ENCODE results near the gene WDFY2. TPM values are rescaled to one million over a fixed set of nuclear protein-coding genes. Genes with fewer than 3 reads are reported as not detected.

Gene WDFY2
- total and polyA plus RNA-seq, 2 experiments from 2014 or later = 11.4 to 24.0 TPM

DNA sequence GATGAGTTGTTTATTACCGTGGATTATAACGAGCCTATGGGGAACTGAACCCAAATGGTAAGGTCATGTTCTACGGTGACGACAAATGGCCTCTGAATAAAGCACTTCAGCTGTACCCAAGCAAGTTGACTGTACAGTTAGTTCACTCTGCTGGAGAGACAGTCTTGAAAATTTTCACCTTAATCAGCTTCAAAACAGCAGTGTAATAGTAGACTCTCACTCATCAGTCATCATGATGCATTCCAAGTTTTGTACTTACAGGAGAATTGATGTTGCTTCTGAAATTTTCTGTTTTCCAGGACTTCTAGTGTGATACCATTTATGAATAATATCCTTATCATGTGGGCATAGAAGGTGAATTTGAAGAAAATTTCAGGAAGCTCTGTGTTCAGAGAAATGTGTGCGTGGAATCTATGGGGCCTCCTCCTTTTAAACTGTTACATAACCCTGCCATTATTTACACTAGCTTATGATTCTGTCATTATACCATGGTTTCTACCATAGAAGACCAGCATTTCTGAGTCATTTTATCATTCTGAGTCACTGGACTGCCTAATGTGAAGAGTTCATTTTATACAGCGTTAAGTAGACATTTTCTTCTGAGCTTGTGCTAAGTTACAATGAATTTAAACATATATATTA is 96.9 kb downstream of the WDFY2 start (continued):
- TF ChIP-seq, protein P1, sequence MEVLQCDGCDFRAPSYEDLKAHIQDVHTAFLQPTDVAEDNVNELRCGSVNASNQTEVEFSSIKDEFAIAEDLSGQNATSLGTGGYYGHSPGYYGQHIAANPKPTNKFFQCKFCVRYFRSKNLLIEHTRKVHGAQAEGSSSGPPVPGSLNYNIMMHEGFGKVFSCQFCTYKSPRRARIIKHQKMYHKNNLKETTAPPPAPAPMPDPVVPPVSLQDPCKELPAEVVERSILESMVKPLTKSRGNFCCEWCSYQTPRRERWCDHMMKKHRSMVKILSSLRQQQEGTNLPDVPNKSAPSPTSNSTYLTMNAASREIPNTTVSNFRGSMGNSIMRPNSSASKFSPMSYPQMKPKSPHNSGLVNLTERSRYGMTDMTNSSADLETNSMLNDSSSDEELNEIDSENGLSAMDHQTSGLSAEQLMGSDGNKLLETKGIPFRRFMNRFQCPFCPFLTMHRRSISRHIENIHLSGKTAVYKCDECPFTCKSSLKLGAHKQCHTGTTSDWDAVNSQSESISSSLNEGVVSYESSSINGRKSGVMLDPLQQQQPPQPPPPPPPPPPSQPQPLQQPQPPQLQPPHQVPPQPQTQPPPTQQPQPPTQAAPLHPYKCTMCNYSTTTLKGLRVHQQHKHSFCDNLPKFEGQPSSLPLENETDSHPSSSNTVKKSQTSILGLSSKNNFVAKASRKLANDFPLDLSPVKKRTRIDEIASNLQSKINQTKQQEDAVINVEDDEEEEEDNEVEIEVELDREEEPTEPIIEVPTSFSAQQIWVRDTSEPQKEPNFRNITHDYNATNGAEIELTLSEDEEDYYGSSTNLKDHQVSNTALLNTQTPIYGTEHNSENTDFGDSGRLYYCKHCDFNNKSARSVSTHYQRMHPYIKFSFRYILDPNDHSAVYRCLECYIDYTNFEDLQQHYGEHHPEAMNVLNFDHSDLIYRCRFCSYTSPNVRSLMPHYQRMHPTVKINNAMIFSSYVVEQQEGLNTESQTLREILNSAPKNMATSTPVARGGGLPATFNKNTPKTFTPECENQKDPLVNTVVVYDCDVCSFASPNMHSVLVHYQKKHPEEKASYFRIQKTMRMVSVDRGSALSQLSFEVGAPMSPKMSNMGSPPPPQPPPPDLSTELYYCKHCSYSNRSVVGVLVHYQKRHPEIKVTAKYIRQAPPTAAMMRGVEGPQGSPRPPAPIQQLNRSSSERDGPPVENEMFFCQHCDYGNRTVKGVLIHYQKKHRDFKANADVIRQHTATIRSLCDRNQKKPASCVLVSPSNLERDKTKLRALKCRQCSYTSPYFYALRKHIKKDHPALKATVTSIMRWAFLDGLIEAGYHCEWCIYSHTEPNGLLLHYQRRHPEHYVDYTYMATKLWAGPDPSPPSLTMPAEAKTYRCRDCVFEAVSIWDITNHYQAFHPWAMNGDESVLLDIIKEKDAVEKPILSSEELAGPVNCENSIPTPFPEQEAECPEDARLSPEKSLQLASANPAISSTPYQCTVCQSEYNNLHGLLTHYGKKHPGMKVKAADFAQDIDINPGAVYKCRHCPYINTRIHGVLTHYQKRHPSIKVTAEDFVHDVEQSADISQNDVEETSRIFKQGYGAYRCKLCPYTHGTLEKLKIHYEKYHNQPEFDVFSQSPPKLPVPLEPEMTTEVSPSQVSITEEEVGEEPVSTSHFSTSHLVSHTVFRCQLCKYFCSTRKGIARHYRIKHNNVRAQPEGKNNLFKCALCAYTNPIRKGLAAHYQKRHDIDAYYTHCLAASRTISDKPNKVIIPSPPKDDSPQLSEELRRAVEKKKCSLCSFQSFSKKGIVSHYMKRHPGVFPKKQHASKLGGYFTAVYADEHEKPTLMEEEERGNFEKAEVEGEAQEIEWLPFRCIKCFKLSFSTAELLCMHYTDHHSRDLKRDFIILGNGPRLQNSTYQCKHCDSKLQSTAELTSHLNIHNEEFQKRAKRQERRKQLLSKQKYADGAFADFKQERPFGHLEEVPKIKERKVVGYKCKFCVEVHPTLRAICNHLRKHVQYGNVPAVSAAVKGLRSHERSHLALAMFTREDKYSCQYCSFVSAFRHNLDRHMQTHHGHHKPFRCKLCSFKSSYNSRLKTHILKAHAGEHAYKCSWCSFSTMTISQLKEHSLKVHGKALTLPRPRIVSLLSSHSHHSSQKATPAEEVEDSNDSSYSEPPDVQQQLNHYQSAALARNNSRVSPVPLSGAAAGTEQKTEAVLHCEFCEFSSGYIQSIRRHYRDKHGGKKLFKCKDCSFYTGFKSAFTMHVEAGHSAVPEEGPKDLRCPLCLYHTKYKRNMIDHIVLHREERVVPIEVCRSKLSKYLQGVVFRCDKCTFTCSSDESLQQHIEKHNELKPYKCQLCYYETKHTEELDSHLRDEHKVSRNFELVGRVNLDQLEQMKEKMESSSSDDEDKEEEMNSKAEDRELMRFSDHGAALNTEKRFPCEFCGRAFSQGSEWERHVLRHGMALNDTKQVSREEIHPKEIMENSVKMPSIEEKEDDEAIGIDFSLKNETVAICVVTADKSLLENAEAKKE (CRISPR knock-in tag; IDR thresholded peaks at IDR 0.05) = no peak
- TF ChIP-seq JUNB (IDR thresholded peaks at IDR 0.05; ENCODE audit: unreplicated experiment) = no peak
- no peak for TF ChIP-seq ZNF331 (CRISPR knock-in tag; IDR thresholded peaks at IDR 0.05; ENCODE audit: low read depth)
- no peak for TF ChIP-seq NANOG (IDR thresholded peaks at IDR 0.05; ENCODE audit: borderline replicate concordance)
- no peak for TF ChIP-seq CREB1 (CRISPR knock-in tag; IDR thresholded peaks at IDR 0.05; ENCODE audit: low read depth)

DNA sequence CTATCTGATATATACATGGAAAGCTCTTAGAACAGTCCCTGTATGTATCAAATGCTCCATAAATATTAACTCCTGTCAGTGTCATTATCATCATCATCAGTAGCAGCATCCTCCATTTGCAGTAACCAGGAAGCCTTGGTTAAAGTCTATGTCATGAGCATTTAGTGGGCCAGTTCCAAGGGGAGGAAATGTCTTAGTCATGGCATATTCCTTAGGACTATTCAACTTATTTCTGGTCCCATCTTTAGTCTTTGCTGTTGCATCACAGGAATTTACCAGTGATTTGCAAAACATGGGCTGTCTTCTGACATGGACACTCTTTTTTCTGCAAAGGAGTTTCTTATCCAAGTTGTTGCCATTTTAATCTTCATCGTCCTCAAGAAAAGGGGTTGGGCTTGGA is 98.4 kb downstream of the WDFY2 start:
- Histone ChIP-seq H3K27ac (ENCODE audit: low read depth) (no peak overlapping the region), H3K4me1 (ENCODE audit: insufficient read depth) (peaks cover 13% of the 10 kb centered on the region), H3K27me3 (ENCODE audit: insufficient read depth) (no peaks in the 10 kb centered on the region), H3K4me3 (no peak overlapping the region), H3K4me2 (no peak overlapping the region), H3K36me3 (ENCODE audit: insufficient read depth) (no peaks in the 10 kb centered on the region), H4K20me1 (replicated peaks; ENCODE audit: insufficient read depth) (peaks cover 12% of the 10 kb centered on the region; the same call in 1 of the 2 replicates), H3K9me2 (ENCODE audit: insufficient read depth) (no peaks in the 10 kb centered on the region), H3F3A (replicated peaks; ENCODE audit: low read depth) (no peaks in the 10 kb centered on the region), H3K79me2 (replicated peaks; ENCODE audit: insufficient read depth) (peaks cover 61% of the 10 kb centered on the region), H2AFZ (no peak overlapping the region)
- Mint-ChIP-seq H3K27ac (no peak overlapping the region), H3K4me3 (no peak overlapping the region), H3K4me1 (peaks cover 24% of the 10 kb centered on the region), H3K27me3 (ENCODE audit: insufficient read depth, low read depth, poor library complexity) (no peaks in the 10 kb centered on the region), H3K36me3 (ENCODE audit: low read depth) (no peaks in the 10 kb centered on the region; the same call in 2 of the 3 replicates), H3K9me3 (no peaks in the 10 kb centered on the region)
- DNase-seq (ENCODE audit: low spot score) = no peak
- no peak for ATAC-seq
- no peak for TF ChIP-seq NANOG (IDR thresholded peaks at IDR 0.05; ENCODE audit: borderline replicate concordance)
- TF ChIP-seq POLR2AphosphoS5 (IDR thresholded peaks at IDR 0.05; ENCODE audit: low read depth) = no peak
- no peak for TF ChIP-seq STAT1 (IDR thresholded peaks at IDR 0.05; ENCODE audit: unreplicated experiment)
- no peak for TF ChIP-seq ZNF331 (CRISPR knock-in tag; IDR thresholded peaks at IDR 0.05; ENCODE audit: low read depth)
- TF ChIP-seq, protein P2, sequence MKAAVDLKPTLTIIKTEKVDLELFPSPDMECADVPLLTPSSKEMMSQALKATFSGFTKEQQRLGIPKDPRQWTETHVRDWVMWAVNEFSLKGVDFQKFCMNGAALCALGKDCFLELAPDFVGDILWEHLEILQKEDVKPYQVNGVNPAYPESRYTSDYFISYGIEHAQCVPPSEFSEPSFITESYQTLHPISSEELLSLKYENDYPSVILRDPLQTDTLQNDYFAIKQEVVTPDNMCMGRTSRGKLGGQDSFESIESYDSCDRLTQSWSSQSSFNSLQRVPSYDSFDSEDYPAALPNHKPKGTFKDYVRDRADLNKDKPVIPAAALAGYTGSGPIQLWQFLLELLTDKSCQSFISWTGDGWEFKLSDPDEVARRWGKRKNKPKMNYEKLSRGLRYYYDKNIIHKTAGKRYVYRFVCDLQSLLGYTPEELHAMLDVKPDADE (IDR thresholded peaks at IDR 0.05) = no peak
- no peak for TF ChIP-seq CREB1 (CRISPR knock-in tag; IDR thresholded peaks at IDR 0.05; ENCODE audit: low read depth)
- TF ChIP-seq, protein P3, sequence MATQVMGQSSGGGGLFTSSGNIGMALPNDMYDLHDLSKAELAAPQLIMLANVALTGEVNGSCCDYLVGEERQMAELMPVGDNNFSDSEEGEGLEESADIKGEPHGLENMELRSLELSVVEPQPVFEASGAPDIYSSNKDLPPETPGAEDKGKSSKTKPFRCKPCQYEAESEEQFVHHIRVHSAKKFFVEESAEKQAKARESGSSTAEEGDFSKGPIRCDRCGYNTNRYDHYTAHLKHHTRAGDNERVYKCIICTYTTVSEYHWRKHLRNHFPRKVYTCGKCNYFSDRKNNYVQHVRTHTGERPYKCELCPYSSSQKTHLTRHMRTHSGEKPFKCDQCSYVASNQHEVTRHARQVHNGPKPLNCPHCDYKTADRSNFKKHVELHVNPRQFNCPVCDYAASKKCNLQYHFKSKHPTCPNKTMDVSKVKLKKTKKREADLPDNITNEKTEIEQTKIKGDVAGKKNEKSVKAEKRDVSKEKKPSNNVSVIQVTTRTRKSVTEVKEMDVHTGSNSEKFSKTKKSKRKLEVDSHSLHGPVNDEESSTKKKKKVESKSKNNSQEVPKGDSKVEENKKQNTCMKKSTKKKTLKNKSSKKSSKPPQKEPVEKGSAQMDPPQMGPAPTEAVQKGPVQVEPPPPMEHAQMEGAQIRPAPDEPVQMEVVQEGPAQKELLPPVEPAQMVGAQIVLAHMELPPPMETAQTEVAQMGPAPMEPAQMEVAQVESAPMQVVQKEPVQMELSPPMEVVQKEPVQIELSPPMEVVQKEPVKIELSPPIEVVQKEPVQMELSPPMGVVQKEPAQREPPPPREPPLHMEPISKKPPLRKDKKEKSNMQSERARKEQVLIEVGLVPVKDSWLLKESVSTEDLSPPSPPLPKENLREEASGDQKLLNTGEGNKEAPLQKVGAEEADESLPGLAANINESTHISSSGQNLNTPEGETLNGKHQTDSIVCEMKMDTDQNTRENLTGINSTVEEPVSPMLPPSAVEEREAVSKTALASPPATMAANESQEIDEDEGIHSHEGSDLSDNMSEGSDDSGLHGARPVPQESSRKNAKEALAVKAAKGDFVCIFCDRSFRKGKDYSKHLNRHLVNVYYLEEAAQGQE (IDR thresholded peaks at IDR 0.05; ENCODE audit: unreplicated experiment) = no peak
- TF ChIP-seq, protein P4, sequence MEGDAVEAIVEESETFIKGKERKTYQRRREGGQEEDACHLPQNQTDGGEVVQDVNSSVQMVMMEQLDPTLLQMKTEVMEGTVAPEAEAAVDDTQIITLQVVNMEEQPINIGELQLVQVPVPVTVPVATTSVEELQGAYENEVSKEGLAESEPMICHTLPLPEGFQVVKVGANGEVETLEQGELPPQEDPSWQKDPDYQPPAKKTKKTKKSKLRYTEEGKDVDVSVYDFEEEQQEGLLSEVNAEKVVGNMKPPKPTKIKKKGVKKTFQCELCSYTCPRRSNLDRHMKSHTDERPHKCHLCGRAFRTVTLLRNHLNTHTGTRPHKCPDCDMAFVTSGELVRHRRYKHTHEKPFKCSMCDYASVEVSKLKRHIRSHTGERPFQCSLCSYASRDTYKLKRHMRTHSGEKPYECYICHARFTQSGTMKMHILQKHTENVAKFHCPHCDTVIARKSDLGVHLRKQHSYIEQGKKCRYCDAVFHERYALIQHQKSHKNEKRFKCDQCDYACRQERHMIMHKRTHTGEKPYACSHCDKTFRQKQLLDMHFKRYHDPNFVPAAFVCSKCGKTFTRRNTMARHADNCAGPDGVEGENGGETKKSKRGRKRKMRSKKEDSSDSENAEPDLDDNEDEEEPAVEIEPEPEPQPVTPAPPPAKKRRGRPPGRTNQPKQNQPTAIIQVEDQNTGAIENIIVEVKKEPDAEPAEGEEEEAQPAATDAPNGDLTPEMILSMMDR (conservative IDR thresholded peaks at IDR 0.05; ENCODE audit: low read depth in 2 of 2) = no peak
- no peak for TF ChIP-seq EZH2phosphoT487 (IDR thresholded peaks at IDR 0.05; ENCODE audit: unreplicated experiment)
